Loucy (cell line): Measurements from ENCODE around the gene DNAH11.

Experiments
- EZH2phosphoT487 ChIP-seq: fragments of 200-600 bp; IDR thresholded peaks from 2 replicates; pipeline ENCODE4 v1.6.1; 2018; ENCODE audit warnings: antibody characterized with exemption, mild to moderate bottlenecking, moderate library complexity, borderline replicate concordance
- TF ChIP-seq, protein P1 (sequence below): fragments of 200-600 bp; sonication (generic); conservative IDR thresholded peaks from 2 replicates; pipeline ENCODE4 v1.5.1; 2014; ENCODE audit warnings: mild to moderate bottlenecking, antibody characterized with exemption, low read length

DNA sequence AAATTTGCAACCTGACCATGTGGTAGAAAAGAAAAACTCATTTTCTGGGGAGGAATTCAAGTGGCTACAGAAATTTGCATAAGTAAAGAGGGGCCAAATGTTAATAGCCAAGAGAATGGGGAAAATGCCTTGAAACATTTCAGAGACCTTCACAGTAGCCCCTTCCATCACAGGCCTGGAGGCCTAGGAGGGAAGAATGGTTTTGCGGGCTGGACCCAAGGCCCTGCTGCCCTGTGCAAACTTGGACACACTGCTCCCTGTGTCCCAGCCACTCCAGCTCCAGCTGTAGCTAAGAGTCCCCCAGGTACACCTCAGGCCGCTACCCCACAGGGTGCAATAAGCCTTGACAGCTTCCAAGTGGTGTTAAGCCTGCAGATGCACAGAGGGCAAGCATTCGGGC, 16.4 kb upstream of the DNAH11 start:
- TF ChIP-seq, protein P1, sequence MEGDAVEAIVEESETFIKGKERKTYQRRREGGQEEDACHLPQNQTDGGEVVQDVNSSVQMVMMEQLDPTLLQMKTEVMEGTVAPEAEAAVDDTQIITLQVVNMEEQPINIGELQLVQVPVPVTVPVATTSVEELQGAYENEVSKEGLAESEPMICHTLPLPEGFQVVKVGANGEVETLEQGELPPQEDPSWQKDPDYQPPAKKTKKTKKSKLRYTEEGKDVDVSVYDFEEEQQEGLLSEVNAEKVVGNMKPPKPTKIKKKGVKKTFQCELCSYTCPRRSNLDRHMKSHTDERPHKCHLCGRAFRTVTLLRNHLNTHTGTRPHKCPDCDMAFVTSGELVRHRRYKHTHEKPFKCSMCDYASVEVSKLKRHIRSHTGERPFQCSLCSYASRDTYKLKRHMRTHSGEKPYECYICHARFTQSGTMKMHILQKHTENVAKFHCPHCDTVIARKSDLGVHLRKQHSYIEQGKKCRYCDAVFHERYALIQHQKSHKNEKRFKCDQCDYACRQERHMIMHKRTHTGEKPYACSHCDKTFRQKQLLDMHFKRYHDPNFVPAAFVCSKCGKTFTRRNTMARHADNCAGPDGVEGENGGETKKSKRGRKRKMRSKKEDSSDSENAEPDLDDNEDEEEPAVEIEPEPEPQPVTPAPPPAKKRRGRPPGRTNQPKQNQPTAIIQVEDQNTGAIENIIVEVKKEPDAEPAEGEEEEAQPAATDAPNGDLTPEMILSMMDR = no peak
- TF ChIP-seq EZH2phosphoT487 = no peak
